Right atrium auricular region (tissue), 2 donors: Measurements from ENCODE around the gene JMJD1C. TPM values are rescaled to one million over a fixed set of nuclear protein-coding genes. Genes with fewer than 3 reads are reported as not detected.

ENCODE experiments used
- DNase-seq: peaks from one replicate; pipeline ENCODE4 v3.0.0-alpha.2; 2019; ENCODE audit warnings: low spot score
- H3K27ac ChIP-seq, 2 donors: fragments of 200-600 bp; sonication (generic); 1 replicate in 1 of 2; 2 replicates in 1 of 2; pipeline ENCODE4 v1.5.1; 2016 to 2019
- H3K27me3 ChIP-seq, 2 donors: fragments of 200-600 bp; sonication (generic); one replicate each; pipeline versions ENCODE4 v1.5.1 to v1.6.0; 2017 to 2019
- H3K36me3 ChIP-seq: fragments of 200-600 bp; sonication (generic); one replicate; pipeline ENCODE4 v1.5.1; 2016
- H3K4me1 ChIP-seq, 2 donors: fragments of 200-600 bp; sonication (generic); one replicate each; pipeline versions ENCODE4 v1.5.1 to v1.6.0; 2017 to 2019
- H3K4me3 ChIP-seq, 2 donors: fragments of 200-600 bp; sonication (generic); 1 replicate in 1 of 2; 2 replicates in 1 of 2; pipeline ENCODE4 v1.5.1; 2017 to 2019; ENCODE audit warnings: mild to moderate bottlenecking in 1 of 2, moderate library complexity in 1 of 2
- H3K9me3 ChIP-seq, 2 donors: fragments of 200-600 bp; sonication (generic); one replicate each; pipeline ENCODE4 v1.5.1; 2019
- total RNA-seq, 2 donors: library from RNA; depleted of rRNA; stranded (reverse); fragments of >200 nt; gene quantifications; one replicate each; pipeline ENCODE4 v1.1.0, GENCODE V29; 2016
- TF ChIP-seq, protein P1 (sequence below), 2 donors: fragments of 200-600 bp; sonication (generic); IDR thresholded peaks; one replicate each; pipeline ENCODE4 v1.5.1; 2019; ENCODE audit warnings: antibody characterized with exemption in 2 of 2

The JMJD1C gene
- total RNA-seq, 2 donors from 2014 or later, result 45.5 to 57.6 TPM

DNA sequence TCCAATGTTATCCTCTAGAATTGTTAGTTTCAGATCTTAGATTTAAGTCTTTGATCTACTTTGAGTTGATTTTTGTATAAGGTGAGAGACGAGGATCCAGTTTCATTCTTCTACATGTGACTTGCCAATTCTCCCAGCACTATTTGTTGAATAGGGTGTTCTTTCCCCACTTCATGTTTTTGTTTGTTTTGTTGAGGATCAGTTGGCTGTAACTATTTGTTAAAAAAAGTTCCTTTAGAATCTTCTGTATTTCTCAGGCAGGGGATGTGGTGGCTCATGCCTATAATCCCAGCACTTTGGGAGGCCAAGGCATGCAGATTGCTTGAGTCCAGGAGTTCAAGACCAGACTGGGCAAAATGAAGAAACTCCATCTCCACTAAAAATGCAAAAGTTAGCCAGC lies 151.8 kb downstream of the JMJD1C start:
- Histone ChIP-seq H3K4me3 (no peak overlapping the region), H3K27ac (no peak overlapping the region), H3K9me3 (no peaks in the 10 kb centered on the region), H3K27me3 (no peaks in the 10 kb centered on the region), H3K4me1 (no peaks in the 10 kb centered on the region), H3K36me3 (no peaks in the 10 kb centered on the region)
- no peak for DNase-seq
- TF ChIP-seq, protein P1, sequence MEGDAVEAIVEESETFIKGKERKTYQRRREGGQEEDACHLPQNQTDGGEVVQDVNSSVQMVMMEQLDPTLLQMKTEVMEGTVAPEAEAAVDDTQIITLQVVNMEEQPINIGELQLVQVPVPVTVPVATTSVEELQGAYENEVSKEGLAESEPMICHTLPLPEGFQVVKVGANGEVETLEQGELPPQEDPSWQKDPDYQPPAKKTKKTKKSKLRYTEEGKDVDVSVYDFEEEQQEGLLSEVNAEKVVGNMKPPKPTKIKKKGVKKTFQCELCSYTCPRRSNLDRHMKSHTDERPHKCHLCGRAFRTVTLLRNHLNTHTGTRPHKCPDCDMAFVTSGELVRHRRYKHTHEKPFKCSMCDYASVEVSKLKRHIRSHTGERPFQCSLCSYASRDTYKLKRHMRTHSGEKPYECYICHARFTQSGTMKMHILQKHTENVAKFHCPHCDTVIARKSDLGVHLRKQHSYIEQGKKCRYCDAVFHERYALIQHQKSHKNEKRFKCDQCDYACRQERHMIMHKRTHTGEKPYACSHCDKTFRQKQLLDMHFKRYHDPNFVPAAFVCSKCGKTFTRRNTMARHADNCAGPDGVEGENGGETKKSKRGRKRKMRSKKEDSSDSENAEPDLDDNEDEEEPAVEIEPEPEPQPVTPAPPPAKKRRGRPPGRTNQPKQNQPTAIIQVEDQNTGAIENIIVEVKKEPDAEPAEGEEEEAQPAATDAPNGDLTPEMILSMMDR (IDR thresholded peaks at IDR 0.05), result no peak

DNA sequence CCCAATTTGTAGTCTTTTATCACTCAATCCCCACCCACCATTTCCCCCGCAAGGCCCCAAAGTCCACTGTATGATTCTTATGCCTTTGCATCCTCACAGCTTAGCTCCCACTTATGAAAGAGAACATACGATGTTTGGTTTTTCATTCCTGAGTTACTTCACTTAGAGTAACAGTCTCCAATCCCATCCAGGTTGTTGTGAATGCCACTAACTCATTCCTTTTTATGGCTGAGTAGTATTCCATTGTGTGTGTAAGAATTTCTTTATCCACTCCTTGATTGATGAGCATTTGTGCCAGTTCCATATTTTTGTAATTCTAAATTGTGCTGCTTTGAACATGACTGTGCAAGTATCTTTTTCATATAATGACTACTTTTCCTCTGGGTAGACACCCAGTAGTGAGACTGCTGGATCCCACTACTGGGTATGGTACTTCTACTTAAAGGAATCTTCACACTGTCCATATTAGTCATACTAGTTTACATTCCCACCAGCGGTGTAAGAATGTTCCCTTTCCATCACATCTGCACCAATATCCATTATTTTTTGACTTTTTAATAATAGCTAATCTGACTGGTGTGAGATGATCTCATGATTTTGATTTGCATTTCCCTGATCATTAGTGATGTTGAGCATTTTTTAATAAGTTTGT lies 152.6 kb downstream of the JMJD1C start:
- Histone ChIP-seq H3K27ac (no peak overlapping the region), H3K9me3 (no peaks in the 10 kb centered on the region), H3K27me3 (no peaks in the 10 kb centered on the region), H3K4me1 (peaks cover 0 to 8% of the 10 kb centered on the region in 2 donors), H3K4me3 (no peak overlapping the region), H3K36me3 (no peaks in the 10 kb centered on the region)
- no peak for DNase-seq
- TF ChIP-seq, protein P1 (IDR thresholded peaks at IDR 0.05), result no peak

GRCh38 chr10:63308628-63309027 lies 157.1 kb downstream of the JMJD1C start:
- Histone ChIP-seq H3K4me3 (no peak overlapping the region), H3K27me3 (no peaks in the 10 kb centered on the region), H3K4me1 (peaks cover 0 to 15% of the 10 kb centered on the region in 2 donors), H3K27ac (no peak overlapping the region), H3K9me3 (no peaks in the 10 kb centered on the region), H3K36me3 (no peaks in the 10 kb centered on the region)
- TF ChIP-seq, protein P1 (IDR thresholded peaks at IDR 0.05), result no peak
- DNase-seq, result no peak

- Histone ChIP-seq H3K9me3 (no peaks in the 10 kb centered on the region), H3K4me1 (peaks cover 0 to 27% of the 10 kb centered on the region in 2 donors), H3K27ac (no peak overlapping the region), H3K27me3 (no peaks in the 10 kb centered on the region), H3K36me3 (no peaks in the 10 kb centered on the region), H3K4me3 (no peak overlapping the region)
- DNase-seq, result no peak
- TF ChIP-seq, protein P1 (IDR thresholded peaks at IDR 0.05), result no peak
Observed at GRCh38 chr10:63304146-63304545, 161.6 kb downstream of the JMJD1C start.

DNA sequence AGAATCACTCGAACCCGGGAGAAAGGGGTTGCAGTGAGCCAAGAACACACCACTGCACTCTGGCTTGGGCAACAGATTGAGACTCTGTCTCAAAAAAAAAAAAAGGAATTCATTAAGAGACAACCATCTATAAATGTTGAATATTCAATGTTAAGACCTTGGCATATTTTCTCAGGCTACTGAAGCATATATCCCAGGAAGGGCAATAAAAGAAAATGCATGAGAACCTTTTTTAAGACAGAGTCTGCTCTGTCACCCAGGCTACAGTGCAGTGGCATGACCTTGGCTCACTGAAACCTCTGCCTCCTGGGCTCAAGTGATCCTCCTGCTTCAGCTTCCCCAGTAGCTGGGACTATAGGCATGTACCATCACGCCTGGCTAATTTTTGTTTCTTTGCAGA lies 165.0 kb downstream of the JMJD1C start:
- no peaks in the 10 kb centered on the region for H3K9me3 ChIP-seq
- no peak for DNase-seq
- no peaks in the 10 kb centered on the region for H3K36me3 ChIP-seq
- TF ChIP-seq, protein P1 (IDR thresholded peaks at IDR 0.05), result no peak
- H3K27ac ChIP-seq, result no peak overlapping the region
- no peaks in the 10 kb centered on the region for H3K27me3 ChIP-seq
- H3K4me1 ChIP-seq, result peaks cover 0 to 19% of the 10 kb centered on the region in 2 donors
- H3K4me3 ChIP-seq, result no peak overlapping the region

GRCh38 chr10:63297941-63298340 lies 167.8 kb downstream of the JMJD1C start:
- no peaks in the 10 kb centered on the region for H3K27me3 ChIP-seq

More at GRCh38 chr10:63297941-63298340, 167.8 kb downstream of the JMJD1C start:
- H3K9me3 ChIP-seq, result no peaks in the 10 kb centered on the region
- no peak for DNase-seq
- H3K27ac ChIP-seq, result no peak overlapping the region
- TF ChIP-seq, protein P1 (IDR thresholded peaks at IDR 0.05), result no peak
- peaks cover 0 to 19% of the 10 kb centered on the region in 2 donors for H3K4me1 ChIP-seq
- no peak overlapping the region for H3K4me3 ChIP-seq
- H3K36me3 ChIP-seq, result no peaks in the 10 kb centered on the region
